Peyer's patch (tissue), 4 donors: ENCODE measurements around the gene PLEKHG1.

Source experiments
- CTCF ChIP-seq, 6 experiments: fragments of 450-650 bp in 4 of 6; fragments of 200-600 bp in 2 of 6; sonication (generic) in 1 of 6; IDR thresholded peaks; one replicate each; pipeline ENCODE4 v1.5.1; 2017 to 2019; ENCODE audit warnings: antibody characterized with exemption in 6 of 6, mild to moderate bottlenecking in 3 of 6, moderate library complexity in 1 of 6
- POLR2A ChIP-seq, 2 donors: fragments of 450-650 bp; IDR thresholded peaks; one replicate each; pipeline ENCODE4 v1.5.1; 2017; ENCODE audit warnings: antibody characterized with exemption in 2 of 2, mild to moderate bottlenecking in 2 of 2, moderate library complexity in 2 of 2

- no peak for TF ChIP-seq CTCF (IDR thresholded peaks at IDR 0.05)
- TF ChIP-seq POLR2A (IDR thresholded peaks at IDR 0.05), result no peak
Measured at GRCh38 chr6:150620244-150620643, 20.6 kb downstream of the PLEKHG1 start.
